GM21526 (cell line): ENCODE data around the gene TRIM44.
"Not testable (repeated sequence)": the region's sequence is repeated elsewhere in the genome, so short reads cannot be mapped to it uniquely, and the experiment has no call there.

Source experiments
- ATAC-seq: cut with Tn5 transposase; IDR thresholded peaks from one replicate; pipeline ENCODE4 v1.9.1; 2021; ENCODE audit warnings: moderate library complexity; ENCODE audit not compliant: unreplicated experiment, low FRiP score

Gene TRIM44

GRCh38 chr11:35844579-35844978 is 182.0 kb downstream of the TRIM44 start:
- ATAC-seq = no peak

GRCh38 chr11:35845860-35846259 is 183.3 kb downstream of the TRIM44 start:
- no peak for ATAC-seq

- no peak for ATAC-seq
Observed at GRCh38 chr11:35846874-35847273, 184.3 kb downstream of the TRIM44 start.

GRCh38 chr11:35847473-35847872 is 184.9 kb downstream of the TRIM44 start:
- ATAC-seq = no peak

- no peak for ATAC-seq
Observed at GRCh38 chr11:35848616-35849015, 186.0 kb downstream of the TRIM44 start.

- no peak for ATAC-seq
Observed at GRCh38 chr11:35850191-35850590, 187.6 kb downstream of the TRIM44 start.

- no peak for ATAC-seq
Observed at GRCh38 chr11:35851342-35851741, 188.8 kb downstream of the TRIM44 start.

- ATAC-seq = no peak
Observed at GRCh38 chr11:35852056-35852455, 189.5 kb downstream of the TRIM44 start.

- no peak for ATAC-seq
Observed at GRCh38 chr11:35853971-35854370, 191.4 kb downstream of the TRIM44 start.

GRCh38 chr11:35855671-35856070 is 193.1 kb downstream of the TRIM44 start:
- no peak for ATAC-seq

- ATAC-seq = no peak
Observed at GRCh38 chr11:35856259-35856658, 193.7 kb downstream of the TRIM44 start.

GRCh38 chr11:35856756-35857155 is 194.2 kb downstream of the TRIM44 start:
- no peak for ATAC-seq

- ATAC-seq = no peak
Observed at GRCh38 chr11:35857922-35858321, 195.3 kb downstream of the TRIM44 start.

- ATAC-seq = no peak
Observed at GRCh38 chr11:35859301-35859700, 196.7 kb downstream of the TRIM44 start.

GRCh38 chr11:35860194-35860593 is 197.6 kb downstream of the TRIM44 start:
- ATAC-seq = not testable (repeated sequence)

GRCh38 chr11:35861191-35861590 is 198.6 kb downstream of the TRIM44 start:
- no peak for ATAC-seq

- ATAC-seq = no peak
Observed at GRCh38 chr11:35862666-35863065, 200.1 kb downstream of the TRIM44 start.

GRCh38 chr11:35864131-35864530 is 201.6 kb downstream of the TRIM44 start:
- no peak for ATAC-seq

GRCh38 chr11:35866601-35867000 is 204.0 kb downstream of the TRIM44 start:
- ATAC-seq = no peak
